Esophagus (tissue), 2 donors: ENCODE measurements around the gene TRIM72. TPM values are rescaled to one million over a fixed set of nuclear protein-coding genes. Genes with fewer than 3 reads are reported as not detected.
"Not testable (repeated sequence)": the region's sequence is repeated elsewhere in the genome, so short reads cannot be mapped to it uniquely, and the experiment has no call there.

ENCODE experiments used
- H3K27ac ChIP-seq, 2 donors: one replicate each; pipeline ENCODE4 v1.5.1; 2013; ENCODE audit warnings: low read depth in 2 of 2, mild to moderate bottlenecking in 2 of 2, inconsistent platforms in 1 of 2, low read length in 1 of 2, moderate library complexity in 1 of 2
- H3K27me3 ChIP-seq, 2 donors: one replicate each; pipeline ENCODE4 v1.6.1; 2013; ENCODE audit warnings: low read length in 2 of 2, control low read depth in 1 of 2, mild to moderate bottlenecking in 1 of 2; ENCODE audit not compliant: insufficient read depth in 2 of 2, control insufficient read depth in 1 of 2
- H3K36me3 ChIP-seq, 2 donors: one replicate each; pipeline ENCODE4 v1.6.1; 2013; ENCODE audit warnings: low read length in 1 of 2; ENCODE audit not compliant: control insufficient read depth in 2 of 2, insufficient read depth in 2 of 2
- H3K4me1 ChIP-seq, 2 donors: one replicate each; pipeline ENCODE4 v1.6.1; 2013; ENCODE audit warnings: low read length in 1 of 2; ENCODE audit not compliant: control insufficient read depth in 2 of 2, insufficient read depth in 2 of 2
- H3K4me3 ChIP-seq, 2 donors: one replicate each; pipeline ENCODE4 v1.5.1; 2013; ENCODE audit warnings: low read length in 2 of 2, mild to moderate bottlenecking in 2 of 2, low read depth in 1 of 2, moderate library complexity in 1 of 2
- H3K9me3 ChIP-seq, 2 donors: one replicate each; pipeline ENCODE4 v1.6.1; 2013; ENCODE audit warnings: mild to moderate bottlenecking in 2 of 2, low read depth in 1 of 2, low read length in 1 of 2, moderate library complexity in 1 of 2; ENCODE audit not compliant: control insufficient read depth in 2 of 2, insufficient read depth in 1 of 2
- WGBS, 2 donors: extraction: QIAGEN DNeasy Blood & Tissue Kit; methylation state at CpG; one replicate each; pipeline ENCODE4 v1.1.7; 2013; 5-methylcytosine and 5-hydroxymethylcytosine counted together
- polyA plus RNA-seq, 2 donors: library from polyadenylated mRNA; stranded (reverse); fragments of 200-250 nt; gene quantifications; one replicate each; pipeline ENCODE4 v1.2.3, GENCODE V29; 2013
- donor health status: healthy with polysubstance abuse.
- donor health status: Bipolar disorder and iron deficiency.

TRIM72 gene
- polyA plus RNA-seq, 2 donors = 0.02 to 0.04 TPM

DNA sequence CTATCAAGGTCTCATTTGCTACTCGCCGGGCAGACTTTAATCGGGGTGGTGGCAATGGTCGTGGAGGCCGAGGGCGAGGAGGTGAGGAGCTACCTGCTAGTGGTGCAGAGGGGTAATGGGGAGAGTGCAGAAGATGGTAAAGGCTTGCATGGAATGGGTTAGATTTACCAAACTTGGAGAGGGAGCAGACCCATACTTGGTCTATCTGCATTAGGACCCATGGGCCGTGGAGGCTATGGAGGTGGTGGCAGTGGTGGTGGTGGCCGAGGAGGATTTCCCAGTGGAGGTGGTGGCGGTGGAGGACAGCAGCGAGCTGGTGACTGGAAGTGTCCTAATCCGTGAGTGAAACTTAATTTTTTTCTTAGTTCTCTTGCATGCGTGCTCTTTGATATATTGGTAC, 23.9 kb upstream of the TRIM72 start:
- Histone ChIP-seq H3K9me3 (no peaks in the 10 kb centered on the region), H3K27ac (no peak overlapping the region), H3K36me3 (peaks cover 39 to 48% of the 10 kb centered on the region in 2 donors), H3K4me3 (no peak overlapping the region), H3K27me3 (no peaks in the 10 kb centered on the region), H3K4me1 (peaks cover 0 to 2% of the 10 kb centered on the region in 2 donors)
- WGBS, 2 donors = 95% methylated on average over 12 of the region's 12 CpGs

DNA sequence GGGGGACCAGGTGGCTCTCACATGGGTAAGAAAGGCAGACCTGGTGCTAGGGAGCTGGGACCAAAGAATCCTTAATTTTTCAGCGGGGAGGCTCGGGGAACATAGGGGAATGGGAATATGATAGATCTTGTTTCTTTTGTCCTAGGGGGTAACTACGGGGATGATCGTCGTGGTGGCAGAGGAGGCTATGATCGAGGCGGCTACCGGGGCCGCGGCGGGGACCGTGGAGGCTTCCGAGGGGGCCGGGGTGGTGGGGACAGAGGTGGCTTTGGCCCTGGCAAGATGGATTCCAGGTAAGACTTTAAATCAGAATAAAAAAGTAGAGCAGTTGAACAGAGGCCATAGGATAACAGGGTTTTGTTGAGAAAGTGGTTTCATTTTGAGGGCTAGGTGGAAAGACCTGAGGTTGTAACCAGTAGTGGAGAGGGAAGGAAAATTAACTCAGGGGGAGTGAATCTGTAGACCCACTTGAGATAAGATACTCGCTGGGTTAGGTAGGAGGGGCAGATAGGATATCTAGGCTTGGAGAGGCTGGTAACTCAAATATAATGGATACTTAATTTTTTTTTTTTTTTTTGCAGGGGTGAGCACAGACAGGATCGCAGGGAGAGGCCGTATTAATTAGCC, 23.0 kb upstream of the TRIM72 start:
- H3K4me3 ChIP-seq = no peak overlapping the region
- peaks cover 0 to 2% of the 10 kb centered on the region in 2 donors for H3K4me1 ChIP-seq
- H3K36me3 ChIP-seq = peaks cover 39 to 49% of the 10 kb centered on the region in 2 donors
- H3K27ac ChIP-seq = no peak overlapping the region
- H3K27me3 ChIP-seq = no peaks in the 10 kb centered on the region
- no peaks in the 10 kb centered on the region for H3K9me3 ChIP-seq
- WGBS, 2 donors = 93 to 94% methylated on average over 17 of the region's 17 CpGs

DNA sequence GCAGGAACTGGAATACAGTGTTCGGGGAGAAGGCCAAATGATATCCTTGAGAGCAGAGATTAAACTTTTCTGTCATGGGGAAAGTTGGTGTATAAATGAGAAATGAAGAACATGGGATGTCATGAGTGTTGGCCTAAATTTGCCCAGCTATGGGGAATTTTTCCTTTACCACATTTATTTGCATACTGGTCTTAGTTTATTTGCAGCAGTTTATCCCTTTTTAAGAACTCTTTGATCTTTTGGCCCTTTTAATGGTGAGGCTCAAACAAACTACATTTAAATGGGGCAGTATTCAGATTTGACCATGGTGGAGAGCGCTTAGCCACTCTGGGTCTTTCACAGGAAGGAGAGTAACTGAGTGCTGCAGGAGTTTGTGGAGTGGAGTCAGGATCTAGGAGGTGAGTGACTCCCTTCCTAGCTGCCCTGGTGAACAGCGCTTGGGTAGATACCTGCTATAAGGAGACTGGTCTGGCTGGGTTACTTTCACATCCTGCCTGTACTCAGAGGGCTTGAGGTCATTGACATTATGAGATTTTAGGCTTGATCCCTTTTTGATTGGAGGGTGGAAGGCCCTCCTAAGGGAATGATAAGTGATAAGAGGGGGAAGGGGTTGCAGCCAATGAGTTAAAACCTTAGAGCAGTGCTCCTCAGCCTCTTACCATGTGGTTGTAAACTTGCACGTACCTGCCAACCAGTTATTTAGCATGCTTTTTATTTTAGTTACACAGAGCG, 22.1 kb upstream of the TRIM72 start:
- Histone ChIP-seq H3K27ac (no peak overlapping the region), H3K4me3 (no peak overlapping the region), H3K9me3 (no peaks in the 10 kb centered on the region), H3K27me3 (no peaks in the 10 kb centered on the region), H3K36me3 (peaks cover 35 to 45% of the 10 kb centered on the region in 2 donors), H3K4me1 (peaks cover 0 to 2% of the 10 kb centered on the region in 2 donors)
- WGBS, 2 donors = 83 to 88% methylated on average over 5 of the region's 5 CpGs

DNA sequence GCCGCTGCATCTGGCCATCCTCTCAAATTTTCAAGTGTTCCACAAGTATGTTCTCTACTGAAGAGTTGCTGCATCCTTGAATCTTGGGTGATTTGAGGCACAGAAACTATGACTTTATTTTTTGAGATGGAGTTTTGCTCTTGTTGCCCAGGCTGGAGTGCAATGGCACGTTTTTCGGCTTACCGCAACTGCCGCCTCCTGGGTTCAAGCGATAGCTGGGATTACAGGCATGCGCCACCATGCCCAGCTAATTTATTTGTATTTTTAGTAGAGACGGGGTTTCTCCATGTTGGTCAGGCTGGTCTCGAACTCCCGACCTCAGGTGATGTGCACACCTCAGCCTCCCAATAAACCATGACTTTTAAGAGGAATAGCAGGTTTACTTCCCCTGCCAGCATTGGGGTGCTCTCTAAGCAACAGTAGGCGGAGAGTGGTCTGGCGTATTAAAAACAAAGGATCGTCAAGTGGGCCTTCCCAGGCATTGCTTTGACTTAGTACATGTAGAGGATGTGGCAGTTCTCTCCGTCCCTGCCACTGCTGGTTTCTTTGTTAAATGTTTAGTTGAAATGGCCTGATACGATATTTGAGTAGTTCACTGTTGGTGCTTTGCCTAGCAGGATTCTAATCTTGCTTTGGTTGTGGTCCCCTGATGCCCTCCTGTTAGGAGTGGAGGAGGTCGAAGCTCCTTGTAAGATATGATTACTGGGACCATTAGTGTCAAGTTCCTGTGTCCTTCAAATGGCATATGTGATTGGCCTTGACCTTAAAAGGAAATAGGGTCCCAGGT, 20.9 kb upstream of the TRIM72 start:
- Histone ChIP-seq H3K4me3 (no peak overlapping the region), H3K9me3 (no peaks in the 10 kb centered on the region), H3K27me3 (no peaks in the 10 kb centered on the region), H3K27ac (no peak overlapping the region), H3K4me1 (peaks cover 0 to 2% of the 10 kb centered on the region in 2 donors), H3K36me3 (peaks cover 34 to 38% of the 10 kb centered on the region in 2 donors)
- 89 to 91% methylated on average over 16 of the region's 16 CpGs for WGBS, 2 donors

DNA sequence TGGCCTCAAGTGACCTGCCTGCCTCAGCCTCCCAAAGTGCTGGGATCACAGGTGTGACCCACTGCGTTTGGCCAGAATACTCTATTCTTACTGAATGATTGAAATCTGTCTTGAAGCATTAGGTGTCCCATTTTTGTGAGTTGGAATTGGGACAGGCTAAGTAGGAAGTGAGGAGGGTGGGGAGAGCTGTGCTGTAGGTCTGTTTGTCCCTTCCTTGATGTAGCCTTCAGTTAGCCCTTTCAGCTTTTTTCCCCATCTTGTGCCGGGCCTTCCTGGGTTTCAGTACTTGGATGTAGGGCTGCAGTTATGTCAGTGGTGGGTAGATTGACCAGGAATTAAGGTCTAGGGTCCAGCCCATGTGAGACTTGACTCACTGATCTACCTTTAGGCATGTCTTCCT, 20.0 kb upstream of the TRIM72 start:
- no peak overlapping the region for H3K27ac ChIP-seq
- H3K4me3 ChIP-seq = no peak overlapping the region
- peaks cover 28 to 36% of the 10 kb centered on the region in 2 donors for H3K36me3 ChIP-seq
- H3K4me1 ChIP-seq = peaks cover 0 to 2% of the 10 kb centered on the region in 2 donors
- H3K9me3 ChIP-seq = no peaks in the 10 kb centered on the region
- no peaks in the 10 kb centered on the region for H3K27me3 ChIP-seq
- 87 to 98% methylated on average over 2 of the region's 2 CpGs for WGBS, 2 donors

DNA sequence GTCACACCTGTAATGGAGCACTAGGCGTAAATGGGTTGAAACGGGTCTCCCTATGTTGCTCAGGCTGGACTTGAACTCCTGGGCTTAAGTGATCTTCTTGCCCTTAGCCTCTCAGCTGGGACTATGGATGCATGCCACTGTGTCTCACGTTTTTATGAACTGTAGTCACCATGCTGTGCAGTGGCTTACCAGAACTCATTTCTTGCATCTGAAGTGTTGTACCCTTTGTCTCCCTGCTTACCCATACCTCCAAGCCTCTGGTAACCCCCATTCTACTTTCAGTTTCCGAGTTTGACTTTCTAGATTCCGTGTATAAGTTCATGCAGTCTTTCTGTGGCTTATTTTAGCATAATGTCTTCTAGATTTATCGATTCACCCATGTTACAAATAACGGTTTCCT, 19.0 kb upstream of the TRIM72 start:
- H3K4me3 ChIP-seq = no peak overlapping the region
- H3K27ac ChIP-seq = no peak overlapping the region
- no peaks in the 10 kb centered on the region for H3K9me3 ChIP-seq
- peaks cover 0 to 2% of the 10 kb centered on the region in 2 donors for H3K4me1 ChIP-seq
- H3K27me3 ChIP-seq = no peaks in the 10 kb centered on the region
- WGBS, 2 donors = 78% methylated on average over 7 of the region's 7 CpGs
- H3K36me3 ChIP-seq = peaks cover 21 to 36% of the 10 kb centered on the region in 2 donors

DNA sequence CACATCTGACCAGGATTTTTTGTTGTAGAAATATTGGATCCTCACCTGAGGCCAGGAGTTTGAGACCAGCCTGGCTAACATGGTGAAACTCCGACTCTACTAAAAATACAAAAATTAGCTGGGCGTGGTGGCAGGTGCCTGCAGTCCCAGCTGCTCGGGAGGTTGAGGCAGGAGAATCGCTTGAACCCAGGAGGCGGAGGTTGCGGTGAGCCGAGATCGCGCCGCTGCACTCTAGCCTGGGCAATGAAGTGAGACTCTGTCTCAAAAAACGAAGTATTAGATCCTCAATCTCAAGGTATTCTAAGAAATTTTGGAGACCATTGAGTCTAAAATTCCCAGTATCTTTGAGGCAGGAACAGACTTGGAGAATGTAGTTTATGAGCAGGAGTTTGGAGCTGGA, 18.1 kb upstream of the TRIM72 start:
- not testable (repeated sequence) for H3K4me1 ChIP-seq, H3K27me3 ChIP-seq, H3K27ac ChIP-seq, H3K4me3 ChIP-seq, H3K9me3 ChIP-seq
- 95 to 97% methylated on average over 11 of the region's 11 CpGs for WGBS, 2 donors
- peaks cover 15 to 26% of the 10 kb centered on the region in 2 donors for H3K36me3 ChIP-seq

DNA sequence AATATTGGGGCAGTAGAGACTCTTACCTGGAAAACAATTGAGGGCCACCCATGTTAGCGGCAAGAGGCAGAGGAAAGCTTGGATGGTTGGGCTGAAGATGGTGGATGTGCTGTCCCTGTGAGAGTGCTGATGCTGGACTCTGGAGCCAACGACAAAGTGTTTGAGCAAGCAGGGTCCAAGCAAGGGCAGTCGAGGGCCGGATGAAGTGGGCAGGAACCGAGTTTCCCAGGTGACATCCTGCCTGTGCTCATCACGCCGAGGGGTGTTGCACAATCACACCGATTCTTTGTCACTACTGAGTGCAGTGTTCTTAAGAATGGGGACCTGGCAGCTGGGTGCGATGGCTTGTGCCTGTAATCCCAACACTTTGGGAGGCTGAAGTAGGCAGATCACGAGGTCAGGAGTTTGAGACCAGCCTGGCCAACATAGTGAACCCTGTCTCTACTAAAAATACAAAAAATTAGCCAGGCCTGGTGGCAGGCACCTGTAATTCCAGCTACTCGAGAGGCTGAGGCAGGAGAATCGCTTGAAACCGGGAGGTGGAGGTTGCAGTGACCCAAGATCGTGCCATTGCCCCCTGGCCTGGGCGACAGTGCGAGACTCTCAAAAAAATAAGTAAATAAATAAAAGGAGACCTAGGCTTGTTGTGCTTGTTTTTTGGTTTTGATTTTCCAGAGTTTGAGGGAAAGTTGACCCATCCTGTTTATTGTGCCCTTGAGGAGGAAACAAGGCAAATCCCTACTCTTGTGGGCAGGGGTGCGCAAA, 17.4 kb upstream of the TRIM72 start:
- H3K4me3 ChIP-seq = no peak overlapping the region
- H3K27ac ChIP-seq = no peak overlapping the region
- no peaks in the 10 kb centered on the region for H3K9me3 ChIP-seq
- H3K4me1 ChIP-seq = peaks cover 5 to 6% of the 10 kb centered on the region in 2 donors
- no peaks in the 10 kb centered on the region for H3K27me3 ChIP-seq
- peaks cover 9 to 26% of the 10 kb centered on the region in 2 donors for H3K36me3 ChIP-seq
- WGBS, 2 donors = 88% methylated on average over 17 of the region's 17 CpGs

DNA sequence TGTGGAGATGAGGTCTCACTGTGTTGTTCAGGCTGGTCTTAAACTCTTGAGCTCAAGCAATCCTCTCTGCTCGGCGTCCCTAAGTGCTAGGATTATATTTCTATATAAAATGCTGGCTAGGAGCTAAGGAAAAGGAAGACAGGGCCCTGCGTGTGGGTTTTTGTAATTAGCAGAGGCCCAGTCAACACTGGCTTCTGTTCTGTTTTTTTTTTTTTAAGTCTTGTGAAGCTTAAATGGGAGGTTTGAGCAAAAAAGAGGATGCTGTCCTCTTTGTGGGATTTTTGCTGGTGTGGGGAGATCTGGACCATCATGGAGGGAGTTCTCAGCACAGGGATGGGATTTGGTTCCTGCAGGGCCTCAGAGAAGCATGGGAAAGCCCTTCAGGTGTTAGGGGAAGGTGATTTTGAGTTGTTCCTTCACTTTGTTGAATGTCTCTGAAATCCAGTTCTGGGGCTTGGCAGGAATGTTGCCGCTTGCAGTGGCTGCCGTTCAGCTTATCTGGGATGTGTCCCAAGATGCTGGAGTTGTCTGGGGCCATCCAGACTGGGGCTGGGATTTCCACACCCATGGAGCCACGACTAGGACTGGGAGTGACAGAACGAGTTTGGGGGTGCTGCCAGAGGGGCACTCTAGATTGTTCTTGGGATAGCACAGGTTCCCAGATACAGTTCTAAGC, 15.6 kb upstream of the TRIM72 start:
- peaks cover 0 to 21% of the 10 kb centered on the region in 2 donors for H3K36me3 ChIP-seq
- H3K27ac ChIP-seq = no peak overlapping the region
- no peaks in the 10 kb centered on the region for H3K27me3 ChIP-seq
- H3K4me3 ChIP-seq = no peak overlapping the region
- peaks cover 5 to 13% of the 10 kb centered on the region in 2 donors for H3K4me1 ChIP-seq
- no peaks in the 10 kb centered on the region for H3K9me3 ChIP-seq
- 51 to 54% methylated on average over 7 of the region's 7 CpGs for WGBS, 2 donors
